Astrocyte (in vitro differentiated cells and primary cell): ENCODE results near the gene EFNA2. TPM values are rescaled to one million over a fixed set of nuclear protein-coding genes. Genes with fewer than 3 reads are reported as not detected.
"Not testable (repeated sequence)": the region's sequence is repeated elsewhere in the genome, so short reads cannot be mapped to it uniquely, and the experiment has no call there.

Experiments used
- DNase-seq: peaks from one replicate; pipeline ENCODE4 v3.0.0-alpha.2; 2010; ENCODE audit warnings: low read depth
- FAIRE-seq: peaks from 2 replicates; lab custom pipeline; 2011; peaks lifted over from hg19 to GRCh38; lab: Jason Lieb, UNC
- H2AFZ ChIP-seq: 2 replicates; pipeline ENCODE4 v1.6.0; 2012; ENCODE audit warnings: low read depth, low read length, inconsistent platforms
- H3K27ac ChIP-seq: 2 replicates; pipeline ENCODE4 v1.5.1; 2011; ENCODE audit warnings: low read depth, low read length, inconsistent platforms
- H3K27me3 ChIP-seq: 2 replicates; pipeline ENCODE4 v1.6.0; 2011; ENCODE audit warnings: low read length, inconsistent platforms; ENCODE audit not compliant: insufficient read depth
- H3K36me3 ChIP-seq: 2 replicates; pipeline ENCODE4 v1.5.1; 2011; ENCODE audit warnings: low read length, inconsistent platforms; ENCODE audit not compliant: insufficient read depth
- H3K4me1 ChIP-seq: 2 replicates; pipeline ENCODE4 v1.5.1; 2011; ENCODE audit warnings: low read length, inconsistent platforms; ENCODE audit not compliant: insufficient read depth
- H3K4me2 ChIP-seq: 2 replicates; pipeline ENCODE4 v1.6.0; 2012; ENCODE audit warnings: low read length, inconsistent platforms
- H3K4me3 ChIP-seq: 2 replicates; pipeline ENCODE4 v1.5.1; 2011; ENCODE audit warnings: low read depth, mild to moderate bottlenecking, low read length, inconsistent platforms; ENCODE audit not compliant: insufficient read depth
- H3K79me2 ChIP-seq: 2 replicates; pipeline ENCODE4 v1.6.0; 2012; ENCODE audit warnings: mild to moderate bottlenecking, low read length, inconsistent platforms; ENCODE audit not compliant: insufficient read depth
- H3K9ac ChIP-seq: 2 replicates; pipeline ENCODE4 v1.6.0; 2012; ENCODE audit warnings: mild to moderate bottlenecking, low read length, inconsistent platforms
- H3K9me3 ChIP-seq: 2 replicates; pipeline ENCODE4 v1.5.1; 2012; ENCODE audit warnings: low read depth, mild to moderate bottlenecking, low read length, inconsistent platforms; ENCODE audit not compliant: insufficient read depth
- H4K20me1 ChIP-seq: 2 replicates; pipeline ENCODE4 v1.6.0; 2012; ENCODE audit warnings: low read length, inconsistent platforms; ENCODE audit not compliant: insufficient read depth
- H3K27ac Mint-ChIP-seq: one replicate; pipeline ENCODE4 v1.8.0; 2021; ENCODE audit warnings: mild to moderate bottlenecking, mixed read lengths; ENCODE audit not compliant: unreplicated experiment
- H3K27me3 Mint-ChIP-seq: one replicate; pipeline ENCODE4 v1.8.0; 2021; ENCODE audit warnings: low read depth, mixed read lengths; ENCODE audit not compliant: unreplicated experiment
- H3K36me3 Mint-ChIP-seq: one replicate; pipeline ENCODE4 v1.8.0; 2021; ENCODE audit warnings: low read depth, mixed read lengths; ENCODE audit not compliant: unreplicated experiment
- H3K4me1 Mint-ChIP-seq: one replicate; pipeline ENCODE4 v1.8.0; 2021; ENCODE audit warnings: low read depth, mixed read lengths; ENCODE audit not compliant: unreplicated experiment
- H3K4me3 Mint-ChIP-seq: one replicate; pipeline ENCODE4 v1.8.0; 2021; ENCODE audit warnings: mild to moderate bottlenecking, moderate library complexity, mixed read lengths; ENCODE audit not compliant: unreplicated experiment
- H3K9me3 Mint-ChIP-seq: one replicate; pipeline ENCODE4 v1.8.0; 2021; ENCODE audit warnings: mild to moderate bottlenecking, mixed read lengths; ENCODE audit not compliant: unreplicated experiment
- CTCF ChIP-seq: IDR thresholded peaks from 2 replicates; pipeline ENCODE4 v1.5.1; 2011; ENCODE audit warnings: low read depth, mild to moderate bottlenecking, inconsistent platforms, low read length, moderate library complexity; ENCODE audit not compliant: insufficient read depth
- EZH2 ChIP-seq: IDR thresholded peaks from 2 replicates; pipeline ENCODE4 v1.6.1; 2012; ENCODE audit warnings: mild to moderate bottlenecking, low read length, inconsistent platforms; ENCODE audit not compliant: insufficient read depth
- total RNA-seq: library from RNA; stranded (reverse); gene quantifications from 2 replicates; pipeline ENCODE4 v1.2.1, GENCODE V29; 2021

Gene EFNA2
- total RNA-seq, 1 donor from 2014 or later, result 8.4 TPM

GRCh38 chr19:1318678-1319471, 33.2 kb downstream of the EFNA2 start:
- DNase-seq, result no peak
- no peak overlapping the region for H3K4me3 ChIP-seq
- peaks cover 5% of the 10 kb centered on the region for H3K4me1 Mint-ChIP-seq
- no peak overlapping the region for H2AFZ ChIP-seq
- H3K79me2 ChIP-seq, result no peaks in the 10 kb centered on the region
- H3K27ac ChIP-seq, result no peak overlapping the region
- no peaks in the 10 kb centered on the region for H3K9me3 ChIP-seq
- no peak overlapping the region for H3K4me3 Mint-ChIP-seq
- no peaks in the 10 kb centered on the region for H4K20me1 ChIP-seq
- H3K4me2 ChIP-seq, result no peak overlapping the region
- FAIRE-seq, result no peak
- no peaks in the 10 kb centered on the region for H3K36me3 ChIP-seq
- TF ChIP-seq EZH2, result no peak
- no peak for TF ChIP-seq CTCF
- peaks cover 15% of the 10 kb centered on the region for H3K27me3 Mint-ChIP-seq
- no peak overlapping the region for H3K9ac ChIP-seq
- H3K27ac Mint-ChIP-seq, result no peak overlapping the region
- H3K9me3 Mint-ChIP-seq, result peaks cover 2% of the 10 kb centered on the region
- H3K27me3 ChIP-seq, result peaks cover 14% of the 10 kb centered on the region
- peaks cover 4% of the 10 kb centered on the region for H3K4me1 ChIP-seq
- H3K36me3 Mint-ChIP-seq, result no peaks in the 10 kb centered on the region

- peaks cover 14% of the 10 kb centered on the region for H3K27me3 ChIP-seq
- H3K4me2 ChIP-seq, result not testable (repeated sequence)
Observed at GRCh38 chr19:1320282-1320650, 34.6 kb downstream of the EFNA2 start.

GRCh38 chr19:1321539-1321938, 35.9 kb downstream of the EFNA2 start:
- Histone ChIP-seq H3K9ac (no peak overlapping the region), H3K9me3 (no peaks in the 10 kb centered on the region), H3K79me2 (no peaks in the 10 kb centered on the region), H3K4me2 (no peak overlapping the region), H4K20me1 (no peaks in the 10 kb centered on the region), H3K36me3 (no peaks in the 10 kb centered on the region), H2AFZ (no peak overlapping the region), H3K27ac (no peak overlapping the region), H3K4me3 (no peak overlapping the region), H3K27me3 (peaks cover 8% of the 10 kb centered on the region), H3K4me1 (peaks cover 13% of the 10 kb centered on the region)
- H3K4me1 Mint-ChIP-seq, result no peaks in the 10 kb centered on the region
- peaks cover 2% of the 10 kb centered on the region for H3K9me3 Mint-ChIP-seq
- H3K27me3 Mint-ChIP-seq, result peaks cover 18% of the 10 kb centered on the region
- H3K36me3 Mint-ChIP-seq, result no peaks in the 10 kb centered on the region
- H3K4me3 Mint-ChIP-seq, result no peak overlapping the region
- DNase-seq, result no peak
- no peak for TF ChIP-seq EZH2
- no peak for TF ChIP-seq CTCF
- no peak for FAIRE-seq
- H3K27ac Mint-ChIP-seq, result no peak overlapping the region

More at GRCh38 chr19:1320282-1320650, 34.6 kb downstream of the EFNA2 start:
- DNase-seq, H3K27ac ChIP-seq, H3K4me3 ChIP-seq, H3K9ac ChIP-seq, H4K20me1 ChIP-seq, H3K36me3 ChIP-seq, H3K9me3 Mint-ChIP-seq, H3K9me3 ChIP-seq, H3K4me1 Mint-ChIP-seq, H3K27ac Mint-ChIP-seq, H3K4me3 Mint-ChIP-seq, H2AFZ ChIP-seq, FAIRE-seq, H3K36me3 Mint-ChIP-seq, H3K79me2 ChIP-seq: not testable (repeated sequence)
- H3K27me3 Mint-ChIP-seq, result peaks cover 18% of the 10 kb centered on the region
- H3K4me1 ChIP-seq, result peaks cover 11% of the 10 kb centered on the region
